ENCODE measurements around the gene CCDC8. TPM values are rescaled to one million over a fixed set of nuclear protein-coding genes. Genes with fewer than 3 reads are reported as not detected.
"Not testable (repeated sequence)": the region's sequence is repeated elsewhere in the genome, so short reads cannot be mapped to it uniquely, and the experiment has no call there.

CCDC8 gene
- total and polyA plus RNA-seq, 8 donors = 0.29 to 22.9 (median 2.6) TPM; not detected in 2

GRCh38 chr19:46381756-46382345 is 31.5 kb downstream of the CCDC8 start:
- H3K4me3 ChIP-seq = no peak overlapping the region
- DNase-seq = no peak
- intact Hi-C loops (cut with DNase I; ENCODE audit: low total_unique reads) = no loop called here
- WGBS, 5 donors = 89 to 94% (median 90%) methylated on average over 15 of the region's 15 CpGs
- no peak for TF ChIP-seq POLR2AphosphoS5 (IDR thresholded peaks at IDR 0.05)
- peaks cover 0 to 20% (median 8%) of the 10 kb centered on the region in 4 donors for H3K4me1 ChIP-seq
- H3K27me3 ChIP-seq = no peaks in the 10 kb centered on the region
- no peaks in the 10 kb centered on the region for H3K9me3 ChIP-seq
- H3K27ac ChIP-seq = no peak overlapping the region
- H3K36me3 ChIP-seq = peaks cover 46 to 97% (median 90%) of the 10 kb centered on the region in 4 donors

DNA sequence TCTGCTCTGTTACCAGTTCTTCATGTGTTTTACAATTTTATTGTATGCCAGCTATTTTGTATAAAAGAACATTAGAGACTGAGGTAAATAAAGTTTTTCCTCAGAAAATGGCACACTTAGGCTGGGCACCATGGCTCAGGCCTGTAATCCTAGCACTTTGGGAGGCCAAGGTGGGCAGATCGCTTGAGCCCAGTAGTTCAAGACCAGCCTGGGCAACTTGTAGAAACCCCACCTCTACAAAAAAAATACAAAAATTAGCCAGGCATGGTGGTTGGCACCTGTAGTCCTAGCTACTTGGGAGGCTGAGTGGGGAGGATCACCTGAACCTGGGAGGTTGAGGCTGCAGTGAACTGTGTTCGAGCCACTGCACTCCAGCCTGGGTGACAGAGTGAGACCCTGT is 32.0 kb downstream of the CCDC8 start:
- no peak overlapping the region for H3K4me3 ChIP-seq
- H3K4me1 ChIP-seq = peaks cover 0 to 20% (median 8%) of the 10 kb centered on the region in 4 donors
- WGBS, 5 donors = 93 to 98% (median 96%) methylated on average over 2 of the region's 2 CpGs
- no peak for DNase-seq
- peaks cover 47 to 97% (median 90%) of the 10 kb centered on the region in 4 donors for H3K36me3 ChIP-seq
- H3K27ac ChIP-seq = no peak overlapping the region
- no peaks in the 10 kb centered on the region for H3K9me3 ChIP-seq
- TF ChIP-seq POLR2A (IDR thresholded peaks at IDR 0.05) = no peak
- no peak for TF ChIP-seq EP300 (IDR thresholded peaks at IDR 0.05)
- TF ChIP-seq POLR2AphosphoS5 (IDR thresholded peaks at IDR 0.05) = no peak
- TF ChIP-seq, protein P1, sequence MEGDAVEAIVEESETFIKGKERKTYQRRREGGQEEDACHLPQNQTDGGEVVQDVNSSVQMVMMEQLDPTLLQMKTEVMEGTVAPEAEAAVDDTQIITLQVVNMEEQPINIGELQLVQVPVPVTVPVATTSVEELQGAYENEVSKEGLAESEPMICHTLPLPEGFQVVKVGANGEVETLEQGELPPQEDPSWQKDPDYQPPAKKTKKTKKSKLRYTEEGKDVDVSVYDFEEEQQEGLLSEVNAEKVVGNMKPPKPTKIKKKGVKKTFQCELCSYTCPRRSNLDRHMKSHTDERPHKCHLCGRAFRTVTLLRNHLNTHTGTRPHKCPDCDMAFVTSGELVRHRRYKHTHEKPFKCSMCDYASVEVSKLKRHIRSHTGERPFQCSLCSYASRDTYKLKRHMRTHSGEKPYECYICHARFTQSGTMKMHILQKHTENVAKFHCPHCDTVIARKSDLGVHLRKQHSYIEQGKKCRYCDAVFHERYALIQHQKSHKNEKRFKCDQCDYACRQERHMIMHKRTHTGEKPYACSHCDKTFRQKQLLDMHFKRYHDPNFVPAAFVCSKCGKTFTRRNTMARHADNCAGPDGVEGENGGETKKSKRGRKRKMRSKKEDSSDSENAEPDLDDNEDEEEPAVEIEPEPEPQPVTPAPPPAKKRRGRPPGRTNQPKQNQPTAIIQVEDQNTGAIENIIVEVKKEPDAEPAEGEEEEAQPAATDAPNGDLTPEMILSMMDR (IDR thresholded peaks at IDR 0.05) = no peak
- no peaks in the 10 kb centered on the region for H3K27me3 ChIP-seq
- intact Hi-C loops (cut with DNase I; ENCODE audit: low total_unique reads) = no loop called here

DNA sequence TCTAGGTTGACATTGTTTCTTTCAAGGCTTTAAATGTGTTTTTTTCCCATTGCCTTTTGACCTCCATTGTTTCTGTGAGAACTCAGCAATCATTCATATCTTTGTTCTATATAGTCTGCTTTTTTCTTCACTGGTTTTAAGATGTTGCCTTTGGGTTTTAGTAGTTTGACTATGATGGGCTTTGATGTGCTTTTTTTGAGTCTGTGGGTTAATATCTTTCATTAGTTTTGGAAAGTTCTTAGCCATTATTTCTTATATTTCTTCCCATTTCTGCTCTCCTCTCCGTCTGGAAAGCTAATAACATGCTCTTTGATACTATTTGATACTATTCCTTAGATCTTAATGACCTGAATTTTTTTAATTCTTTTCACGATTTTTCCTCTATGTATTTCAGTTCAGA is 32.7 kb downstream of the CCDC8 start:
- WGBS, 5 donors = 94 to 98% (median 96%) methylated on average over 2 of the region's 2 CpGs
- no peak for DNase-seq
- peaks cover 0 to 20% (median 8%) of the 10 kb centered on the region in 4 donors for H3K4me1 ChIP-seq
- no peak for TF ChIP-seq POLR2A (IDR thresholded peaks at IDR 0.05)
- TF ChIP-seq, protein P1 (IDR thresholded peaks at IDR 0.05) = no peak
- no peak for TF ChIP-seq POLR2AphosphoS5 (IDR thresholded peaks at IDR 0.05)
- no peak for TF ChIP-seq EP300 (IDR thresholded peaks at IDR 0.05)
- peaks cover 50 to 97% (median 90%) of the 10 kb centered on the region in 4 donors for H3K36me3 ChIP-seq
- no peak overlapping the region for H3K27ac ChIP-seq
- no peaks in the 10 kb centered on the region for H3K27me3 ChIP-seq
- intact Hi-C loops (cut with DNase I; ENCODE audit: low total_unique reads) = no loop called here
- H3K9me3 ChIP-seq = no peaks in the 10 kb centered on the region
- no peak overlapping the region for H3K4me3 ChIP-seq

- H3K27me3 ChIP-seq = no peaks in the 10 kb centered on the region
- H3K36me3 ChIP-seq = peaks cover 36 to 79% (median 75%) of the 10 kb centered on the region in 4 donors
- no peaks in the 10 kb centered on the region for H3K9me3 ChIP-seq
- H3K4me3 ChIP-seq = no peak overlapping the region
- H3K4me1 ChIP-seq = peaks cover 14 to 38% (median 26%) of the 10 kb centered on the region in 4 donors
- WGBS, 5 donors = 36 to 44% (median 39%) methylated on average over 2 of the region's 2 CpGs
- peak in 1 of 2 donors; percentile 75 for DNase-seq
- intact Hi-C loops (cut with DNase I; ENCODE audit: low total_unique reads) = no loop called here
- no peak for TF ChIP-seq EP300 (IDR thresholded peaks at IDR 0.05)
- H3K27ac ChIP-seq = peak overlapping the region in 4 of 5 donors; percentile 3 to 50 (median 19)
These were observed 35.1 kb downstream of the CCDC8 start for GRCh38 chr19:46378268-46378667.

GRCh38 chr19:46376241-46377153 is 36.9 kb downstream of the CCDC8 start:
- H3K4me3 ChIP-seq = no peak overlapping the region
- H3K27ac ChIP-seq = peak overlapping the region in 1 of 5 donors; percentile 50
- TF ChIP-seq, protein P1 (IDR thresholded peaks at IDR 0.05) = no peak
- TF ChIP-seq POLR2AphosphoS5 (IDR thresholded peaks at IDR 0.05) (no peak), POLR2A (IDR thresholded peaks at IDR 0.05) (no peak), EP300 (IDR thresholded peaks at IDR 0.05) (no peak)
- no peaks in the 10 kb centered on the region for H3K27me3 ChIP-seq
- intact Hi-C loops (cut with DNase I; ENCODE audit: low total_unique reads) = no loop called here
- peaks cover 24 to 56% (median 44%) of the 10 kb centered on the region in 4 donors for H3K4me1 ChIP-seq
- 93 to 96% (median 95%) methylated on average over 19 to 20 of the region's 20 CpGs for WGBS, 5 donors
- H3K9me3 ChIP-seq = no peaks in the 10 kb centered on the region
- peaks cover 22 to 62% (median 59%) of the 10 kb centered on the region in 4 donors for H3K36me3 ChIP-seq
- DNase-seq = no peak

DNA sequence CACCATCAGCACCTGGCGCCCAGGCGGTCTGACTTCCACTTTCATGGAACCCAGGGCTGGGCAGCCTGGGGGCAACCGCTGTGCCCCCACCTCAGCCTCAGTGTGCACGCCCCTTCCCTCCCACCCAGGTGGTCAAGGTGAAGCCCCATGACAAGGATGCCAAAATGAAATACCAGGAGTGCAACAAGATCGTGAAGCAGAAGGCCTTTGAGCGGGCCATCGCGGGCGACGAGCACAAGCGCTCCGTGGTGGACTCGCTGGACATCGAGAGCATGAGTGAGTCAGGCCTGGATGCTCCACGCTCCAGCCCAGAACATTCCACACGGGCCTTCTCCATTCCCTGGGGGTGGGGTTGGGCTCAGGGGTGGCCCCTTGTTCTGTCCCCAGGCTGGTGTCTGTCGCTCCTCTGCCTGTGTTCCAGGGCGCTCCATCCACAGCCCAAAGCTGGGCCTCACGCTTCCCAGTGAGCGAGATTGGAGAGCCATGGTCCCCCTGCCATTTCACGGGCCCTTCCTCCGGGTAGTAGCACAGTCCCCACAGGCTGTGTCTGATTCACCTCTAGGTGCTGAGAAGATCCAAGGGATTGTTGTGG is 37.8 kb downstream of the CCDC8 start:
- 95 to 98% (median 96%) methylated on average over 18 to 22 of the region's 22 CpGs for WGBS, 5 donors
- H3K27ac ChIP-seq; H3K9me3 ChIP-seq; H3K27me3 ChIP-seq; H3K4me3 ChIP-seq; DNase-seq; intact Hi-C loops (cut with DNase I; ENCODE audit: low total_unique reads): not testable (repeated sequence)
- H3K36me3 ChIP-seq = peaks cover 23 to 56% (median 54%) of the 10 kb centered on the region in 4 donors
- peaks cover 24 to 63% (median 48%) of the 10 kb centered on the region in 4 donors for H3K4me1 ChIP-seq
